Keratinocyte (primary cell): Measurements from ENCODE around the gene ZNF407. TPM values are rescaled to one million over a fixed set of nuclear protein-coding genes. Genes with fewer than 3 reads are reported as not detected.

Experiments used
- DNase-seq: peaks from one replicate; pipeline ENCODE4 v3.0.0-alpha.2; 2011; ENCODE audit warnings: low read depth, missing footprints, low spot score
- FAIRE-seq: peaks from 2 replicates; lab custom pipeline; 2011; peaks lifted over from hg19 to GRCh38; lab: Jason Lieb, UNC
- H2AFZ ChIP-seq: 2 replicates; pipeline ENCODE4 v1.6.0; 2012; ENCODE audit warnings: low read length, control low read depth, inconsistent platforms; ENCODE audit not compliant: control insufficient read depth
- H3K27ac ChIP-seq: 2 replicates; pipeline ENCODE4 v1.5.1; 2011; ENCODE audit warnings: low read length; ENCODE audit not compliant: control insufficient read depth, insufficient read depth
- H3K27me3 ChIP-seq: 3 replicates; pipeline ENCODE4 v1.6.0; 2011; ENCODE audit warnings: low read length; ENCODE audit not compliant: control insufficient read depth, insufficient read depth; ENCODE audit errors: extremely low read depth
- H3K36me3 ChIP-seq, 2 experiments: 2 replicates in 1 of 2; 3 replicates in 1 of 2; pipeline ENCODE4 v1.5.1; 2011; ENCODE audit warnings: low read length in 2 of 2, mild to moderate bottlenecking in 1 of 2; ENCODE audit not compliant: control insufficient read depth in 2 of 2, insufficient read depth in 2 of 2; ENCODE audit errors: extremely low read depth in 1 of 2
- H3K4me1 ChIP-seq: 3 replicates; pipeline ENCODE4 v1.5.1; 2011; ENCODE audit warnings: low read length; ENCODE audit not compliant: control insufficient read depth, insufficient read depth; ENCODE audit errors: extremely low read depth
- H3K4me2 ChIP-seq: 3 replicates; pipeline ENCODE4 v1.6.0; 2011; ENCODE audit warnings: low read depth, low read length; ENCODE audit not compliant: control insufficient read depth, insufficient read depth; ENCODE audit errors: extremely low read depth
- H3K4me3 ChIP-seq, 3 experiments: fragments of 200-600 bp in 1 of 3; sonication (generic) in 1 of 3; 2 replicates in 2 of 3; 3 replicates in 1 of 3; pipeline ENCODE4 v1.5.1; 2011 to 2016; ENCODE audit warnings: low read length in 3 of 3, mild to moderate bottlenecking in 3 of 3, control low read depth in 2 of 3, inconsistent platforms in 1 of 3, low read depth in 1 of 3, mixed read lengths in 1 of 3, mixed run types in 1 of 3, moderate library complexity in 1 of 3; ENCODE audit not compliant: control insufficient read depth in 2 of 3, insufficient read depth in 2 of 3; ENCODE audit errors: extremely low read depth in 1 of 3
- H3K79me2 ChIP-seq: 2 replicates; pipeline ENCODE4 v1.6.0; 2012; ENCODE audit warnings: low read length; ENCODE audit not compliant: control insufficient read depth, insufficient read depth
- H3K9ac ChIP-seq: 3 replicates; pipeline ENCODE4 v1.6.0; 2011; ENCODE audit warnings: low read length; ENCODE audit not compliant: control insufficient read depth, insufficient read depth; ENCODE audit errors: extremely low read depth
- H3K9me1 ChIP-seq: 3 replicates; pipeline ENCODE4 v1.6.0; 2011; ENCODE audit warnings: low read length; ENCODE audit not compliant: control insufficient read depth, insufficient read depth; ENCODE audit errors: extremely low read depth
- H3K9me3 ChIP-seq: 2 replicates; pipeline ENCODE4 v1.5.1; 2012; ENCODE audit warnings: low read depth, low read length; ENCODE audit not compliant: control insufficient read depth
- H4K20me1 ChIP-seq: 3 replicates; pipeline ENCODE4 v1.6.0; 2011; ENCODE audit warnings: low read length; ENCODE audit not compliant: control insufficient read depth, insufficient read depth; ENCODE audit errors: extremely low read depth
- EZH2 ChIP-seq: IDR thresholded peaks from one replicate; pipeline ENCODE4 v1.6.1; 2012; ENCODE audit warnings: inconsistent platforms, mild to moderate bottlenecking, low read length, moderate library complexity
- dilution Hi-C: fragments of 300-500 bp; cut with MboI; formaldehyde crosslinking; loops from one replicate; pipeline ENCODE4 v1.7.0; 2020; ENCODE audit warnings: low sequenced_read_pairs; ENCODE audit not compliant: extremely low pct_ligation_motif_present
- polyA plus RNA-seq, 5 experiments: library from polyadenylated mRNA; depleted of rRNA in 3 of 5; stranded (reverse) in 3 of 5; stranded (forward) in 1 of 5; unstranded in 1 of 5; fragments of >200 nt; gene quantifications; 1 replicate in 1 of 5; 2 replicates in 3 of 5; 3 replicates in 1 of 5; pipeline versions ENCODE4 v1.2.1 to v1.2.3, GENCODE V29; 2011 to 2012; ENCODE audit warnings: missing spikeins in 2 of 5, low read depth in 1 of 5, low replicate concordance in 1 of 5
- TF ChIP-seq, protein P1 (sequence below), 3 experiments: IDR thresholded peaks in 1 of 3; conservative IDR thresholded peaks in 1 of 3; optimal IDR thresholded peaks in 1 of 3; 2 replicates in 2 of 3; 3 replicates in 1 of 3; pipeline versions ENCODE3 to v1.5.1; 2011; ENCODE audit warnings: low read length in 3 of 3, mild to moderate bottlenecking in 3 of 3, moderate library complexity in 2 of 3, control low read depth in 1 of 3, inconsistent platforms in 1 of 3; ENCODE audit not compliant: insufficient read depth in 2 of 3; ENCODE audit errors: extremely low read depth in 1 of 3

ZNF407 gene
- polyA plus RNA-seq, 1 donor (not counting 4 experiments of a cell fraction or from before 2014, with no cell fraction given), result 3.8 TPM

DNA sequence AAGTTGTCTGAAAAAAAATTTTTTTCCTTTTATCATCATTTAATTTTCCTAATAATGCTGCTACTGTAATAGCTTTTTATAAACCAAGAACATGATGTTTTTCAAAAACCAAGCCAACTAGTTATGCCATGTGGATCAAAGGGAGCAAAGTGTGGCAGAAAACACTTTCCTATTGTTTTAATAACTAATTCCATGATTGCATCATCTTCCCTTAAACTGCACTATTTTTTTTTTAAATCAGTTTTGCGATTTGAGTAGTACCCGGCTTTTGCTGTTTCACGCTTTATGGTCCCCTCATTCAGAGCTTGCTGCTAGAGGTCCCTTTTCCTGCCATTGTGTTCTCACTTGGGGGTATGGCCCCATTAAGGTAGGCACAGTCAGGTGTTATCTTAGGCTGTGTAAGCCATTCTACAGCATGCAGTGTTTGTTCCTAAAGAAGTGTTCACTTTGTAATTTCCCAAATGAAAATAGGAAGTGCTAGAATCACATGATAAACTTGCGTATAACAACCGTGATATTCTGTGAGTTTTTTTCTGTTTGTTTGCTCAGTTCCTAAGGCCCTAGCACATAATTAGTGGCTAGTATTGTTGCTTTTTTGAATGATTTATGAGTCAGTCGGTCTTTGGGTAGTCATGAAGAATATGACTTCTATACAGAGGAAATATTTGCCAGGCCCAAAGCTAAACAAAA lies 385.4 kb downstream of the ZNF407 start:
- Histone ChIP-seq H3K4me2 (no peak overlapping the region), H3K27me3 (no peaks in the 10 kb centered on the region), H4K20me1 (no peaks in the 10 kb centered on the region), H3K79me2 (no peaks in the 10 kb centered on the region), H3K36me3 (no peaks in the 10 kb centered on the region), H3K27ac (no peak overlapping the region), H3K9me1 (no peaks in the 10 kb centered on the region), H3K9ac (no peak overlapping the region), H2AFZ (no peak overlapping the region), H3K9me3 (no peaks in the 10 kb centered on the region), H3K4me1 (no peaks in the 10 kb centered on the region), H3K4me3 (no peak overlapping the region)
- dilution Hi-C loops, result no loop called here
- FAIRE-seq (no peak), DNase-seq (no peak)
- no peak for TF ChIP-seq EZH2
- TF ChIP-seq, protein P1, sequence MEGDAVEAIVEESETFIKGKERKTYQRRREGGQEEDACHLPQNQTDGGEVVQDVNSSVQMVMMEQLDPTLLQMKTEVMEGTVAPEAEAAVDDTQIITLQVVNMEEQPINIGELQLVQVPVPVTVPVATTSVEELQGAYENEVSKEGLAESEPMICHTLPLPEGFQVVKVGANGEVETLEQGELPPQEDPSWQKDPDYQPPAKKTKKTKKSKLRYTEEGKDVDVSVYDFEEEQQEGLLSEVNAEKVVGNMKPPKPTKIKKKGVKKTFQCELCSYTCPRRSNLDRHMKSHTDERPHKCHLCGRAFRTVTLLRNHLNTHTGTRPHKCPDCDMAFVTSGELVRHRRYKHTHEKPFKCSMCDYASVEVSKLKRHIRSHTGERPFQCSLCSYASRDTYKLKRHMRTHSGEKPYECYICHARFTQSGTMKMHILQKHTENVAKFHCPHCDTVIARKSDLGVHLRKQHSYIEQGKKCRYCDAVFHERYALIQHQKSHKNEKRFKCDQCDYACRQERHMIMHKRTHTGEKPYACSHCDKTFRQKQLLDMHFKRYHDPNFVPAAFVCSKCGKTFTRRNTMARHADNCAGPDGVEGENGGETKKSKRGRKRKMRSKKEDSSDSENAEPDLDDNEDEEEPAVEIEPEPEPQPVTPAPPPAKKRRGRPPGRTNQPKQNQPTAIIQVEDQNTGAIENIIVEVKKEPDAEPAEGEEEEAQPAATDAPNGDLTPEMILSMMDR (optimal IDR thresholded peaks at IDR 0.05 in 1 of 3, IDR thresholded peaks at IDR 0.05 in 1 of 3, conservative IDR thresholded peaks at IDR 0.05 in 1 of 3; ENCODE audit: extremely low read depth in 1 of 3, insufficient read depth in 2 of 3, low read length in 3 of 3), result no peak

DNA sequence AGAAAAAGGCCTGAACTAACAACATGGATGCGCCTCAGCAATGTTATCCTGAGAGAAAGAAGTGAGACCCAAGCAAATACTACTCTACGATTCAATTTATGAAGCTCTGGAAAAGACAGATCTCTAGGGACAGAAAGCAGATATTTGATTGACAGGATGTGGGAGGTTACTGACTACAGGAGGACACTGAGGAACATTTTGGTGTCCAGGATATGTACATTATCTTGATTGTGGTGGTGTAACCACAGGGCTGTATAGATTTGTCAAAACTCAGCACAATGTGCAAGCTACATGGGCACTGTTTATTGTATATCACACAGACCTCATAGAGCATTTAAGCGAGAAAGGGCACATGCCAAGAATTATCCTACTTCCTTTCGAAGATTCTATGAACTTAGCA lies 391.5 kb downstream of the ZNF407 start:
- Histone ChIP-seq H3K27ac (no peak overlapping the region), H4K20me1 (no peaks in the 10 kb centered on the region), H3K4me1 (no peaks in the 10 kb centered on the region), H3K9ac (no peak overlapping the region), H2AFZ (no peak overlapping the region), H3K79me2 (no peaks in the 10 kb centered on the region), H3K9me1 (no peaks in the 10 kb centered on the region), H3K27me3 (no peaks in the 10 kb centered on the region), H3K9me3 (no peaks in the 10 kb centered on the region), H3K4me2 (no peak overlapping the region), H3K36me3 (no peaks in the 10 kb centered on the region), H3K4me3 (no peak overlapping the region)
- dilution Hi-C loops, result no loop called here
- no peak for FAIRE-seq
- no peak for DNase-seq
- TF ChIP-seq, protein P1 (optimal IDR thresholded peaks at IDR 0.05 in 1 of 3, IDR thresholded peaks at IDR 0.05 in 1 of 3, conservative IDR thresholded peaks at IDR 0.05 in 1 of 3; ENCODE audit: extremely low read depth in 1 of 3, insufficient read depth in 2 of 3, low read length in 3 of 3), result no peak
- TF ChIP-seq EZH2, result no peak
